ENCODE measurements around the gene PTPRR.

The PTPRR gene

GRCh38 chr12:70719071-70719470 is 201.5 kb downstream of the PTPRR start:
- Histone ChIP-seq H2AFZ (ENCODE audit: low read depth, low read length, severe bottlenecking) (no peak overlapping the region), H3K27ac (ENCODE audit: low read depth, low read length) (no peak overlapping the region), H3K9me3 (ENCODE audit: insufficient read depth, low read length) (no peaks in the 10 kb centered on the region), H3K27me3 (ENCODE audit: low read length) (no peaks in the 10 kb centered on the region), H3F3A (ENCODE audit: insufficient read depth) (no peaks in the 10 kb centered on the region), H3K79me2 (ENCODE audit: insufficient read depth, low read length) (no peaks in the 10 kb centered on the region), H3K4me2 (ENCODE audit: low read depth, low read length, poor library complexity, severe bottlenecking) (no peak overlapping the region), H3K36me3 (ENCODE audit: low read length) (no peaks in the 10 kb centered on the region), H4K20me1 (ENCODE audit: low read depth, low read length) (no peaks in the 10 kb centered on the region), H3K4me3 (ENCODE audit: insufficient read depth, low read length, poor library complexity, severe bottlenecking) (no peak overlapping the region), H3K9ac (ENCODE audit: low read length) (no peak overlapping the region), H3K9me2 (replicated peaks; ENCODE audit: insufficient read depth, low read length) (no peaks in the 10 kb centered on the region)
- TF ChIP-seq EZH2phosphoT487 (conservative IDR thresholded peaks at IDR 0.05; ENCODE audit: low read length) (no peak), CTCF (IDR thresholded peaks at IDR 0.05; ENCODE audit: insufficient read depth, low read length, poor library complexity, severe bottlenecking) (no peak)

DNA sequence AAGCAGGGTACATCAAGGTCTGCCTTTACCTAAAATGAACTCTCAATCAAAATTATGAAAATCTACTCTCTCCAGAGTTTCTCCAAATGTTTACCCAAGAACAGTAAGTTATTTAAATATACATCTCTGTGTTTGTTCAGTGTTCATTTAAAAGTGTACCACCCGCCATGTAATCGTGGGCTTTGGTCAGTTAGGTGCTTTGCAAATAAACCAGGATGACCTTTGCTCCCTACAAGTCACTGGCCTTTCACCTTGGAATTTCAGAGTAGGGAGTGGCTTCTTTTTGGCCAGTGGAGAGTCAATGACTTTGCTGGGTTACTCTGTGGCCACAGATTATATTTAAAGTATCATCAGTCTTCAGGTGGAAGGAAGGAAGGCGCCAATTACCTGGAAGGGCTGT is 208.7 kb downstream of the PTPRR start:
- Histone ChIP-seq H3K27ac (ENCODE audit: low read depth, low read length) (no peak overlapping the region), H3K9me2 (replicated peaks; ENCODE audit: insufficient read depth, low read length) (no peaks in the 10 kb centered on the region), H3K9ac (ENCODE audit: low read length) (no peak overlapping the region), H3K27me3 (ENCODE audit: low read length) (no peaks in the 10 kb centered on the region), H3K4me3 (ENCODE audit: insufficient read depth, low read length, poor library complexity, severe bottlenecking) (no peak overlapping the region), H4K20me1 (ENCODE audit: low read depth, low read length) (no peaks in the 10 kb centered on the region), H2AFZ (ENCODE audit: low read depth, low read length, severe bottlenecking) (no peak overlapping the region), H3K79me2 (ENCODE audit: insufficient read depth, low read length) (no peaks in the 10 kb centered on the region), H3K9me3 (ENCODE audit: insufficient read depth, low read length) (no peaks in the 10 kb centered on the region), H3F3A (ENCODE audit: insufficient read depth) (no peaks in the 10 kb centered on the region), H3K4me2 (ENCODE audit: low read depth, low read length, poor library complexity, severe bottlenecking) (no peak overlapping the region), H3K36me3 (ENCODE audit: low read length) (no peaks in the 10 kb centered on the region)
- TF ChIP-seq CTCF (IDR thresholded peaks at IDR 0.05; ENCODE audit: insufficient read depth, low read length, poor library complexity, severe bottlenecking) = no peak
- no peak for TF ChIP-seq EZH2phosphoT487 (conservative IDR thresholded peaks at IDR 0.05; ENCODE audit: low read length)

DNA sequence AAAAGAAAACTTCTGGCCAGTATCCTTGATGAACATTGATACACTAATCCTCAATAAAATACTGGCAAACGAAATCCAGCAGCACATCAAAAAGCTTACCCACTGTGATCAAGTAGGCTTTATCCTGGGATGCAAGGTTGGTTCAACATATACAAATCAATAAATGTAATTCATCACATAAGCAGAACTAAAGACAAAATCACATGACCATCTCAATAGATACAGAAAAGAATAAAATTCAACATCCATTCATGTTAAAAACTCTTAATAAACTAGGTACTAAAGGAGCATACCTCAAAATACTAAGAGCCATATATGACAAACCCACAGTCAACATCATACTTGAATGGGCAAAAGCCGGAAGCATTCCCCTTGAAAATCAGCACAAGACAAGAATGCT is 211.5 kb downstream of the PTPRR start:
- no peaks in the 10 kb centered on the region for H3K36me3 ChIP-seq (ENCODE audit: low read length)
- TF ChIP-seq CTCF (IDR thresholded peaks at IDR 0.05; ENCODE audit: insufficient read depth, low read length, poor library complexity, severe bottlenecking) (no peak), EZH2phosphoT487 (conservative IDR thresholded peaks at IDR 0.05; ENCODE audit: low read length) (no peak)
- no peak overlapping the region for H3K27ac ChIP-seq (ENCODE audit: low read depth, low read length)
- H3K79me2 ChIP-seq (ENCODE audit: insufficient read depth, low read length) = no peaks in the 10 kb centered on the region
- no peaks in the 10 kb centered on the region for H4K20me1 ChIP-seq (ENCODE audit: low read depth, low read length)
- H3K27me3 ChIP-seq (ENCODE audit: low read length) = no peaks in the 10 kb centered on the region
- H3K4me3 ChIP-seq (ENCODE audit: insufficient read depth, low read length, poor library complexity, severe bottlenecking) = no peak overlapping the region
- H3K4me2 ChIP-seq (ENCODE audit: low read depth, low read length, poor library complexity, severe bottlenecking) = no peak overlapping the region
- H2AFZ ChIP-seq (ENCODE audit: low read depth, low read length, severe bottlenecking) = no peak overlapping the region
- H3F3A ChIP-seq (ENCODE audit: insufficient read depth) = no peaks in the 10 kb centered on the region
- H3K9me3 ChIP-seq (ENCODE audit: insufficient read depth, low read length) = no peaks in the 10 kb centered on the region
- no peak overlapping the region for H3K9ac ChIP-seq (ENCODE audit: low read length)
- no peaks in the 10 kb centered on the region for H3K9me2 ChIP-seq (replicated peaks; ENCODE audit: insufficient read depth, low read length)

GRCh38 chr12:70706611-70707010 is 213.9 kb downstream of the PTPRR start:
- Histone ChIP-seq H3K27me3 (ENCODE audit: low read length) (no peaks in the 10 kb centered on the region), H4K20me1 (ENCODE audit: low read depth, low read length) (no peaks in the 10 kb centered on the region), H3K27ac (ENCODE audit: low read depth, low read length) (no peak overlapping the region), H3K9me3 (ENCODE audit: insufficient read depth, low read length) (no peaks in the 10 kb centered on the region), H2AFZ (ENCODE audit: low read depth, low read length, severe bottlenecking) (no peak overlapping the region), H3K4me2 (ENCODE audit: low read depth, low read length, poor library complexity, severe bottlenecking) (no peak overlapping the region), H3F3A (ENCODE audit: insufficient read depth) (no peaks in the 10 kb centered on the region), H3K9me2 (replicated peaks; ENCODE audit: insufficient read depth, low read length) (no peaks in the 10 kb centered on the region), H3K79me2 (ENCODE audit: insufficient read depth, low read length) (no peaks in the 10 kb centered on the region), H3K9ac (ENCODE audit: low read length) (no peak overlapping the region), H3K4me3 (ENCODE audit: insufficient read depth, low read length, poor library complexity, severe bottlenecking) (no peak overlapping the region), H3K36me3 (ENCODE audit: low read length) (no peaks in the 10 kb centered on the region)
- TF ChIP-seq EZH2phosphoT487 (conservative IDR thresholded peaks at IDR 0.05; ENCODE audit: low read length) = no peak
- no peak for TF ChIP-seq CTCF (IDR thresholded peaks at IDR 0.05; ENCODE audit: insufficient read depth, low read length, poor library complexity, severe bottlenecking)

Data from SU-DHL-6 (cell line).